ENCODE measurements around the gene CILP2.

GRCh38 chr19:19498255-19498991, 39.6 kb upstream of the CILP2 start:
- no peak for TF ChIP-seq GATA2 (IDR thresholded peaks at IDR 0.05; ENCODE audit: low read depth, low read length)
- TF ChIP-seq GATA3 (IDR thresholded peaks at IDR 0.05; ENCODE audit: low read depth, low read length) = no peak
